OCI-LY1 (cell line): ENCODE data around the gene PTPRO.

Experiments used
- H2AFZ ChIP-seq: fragments of 200-600 bp; sonication (generic), shearing (Covaris generic); 2 replicates; pipeline ENCODE4 v1.6.0; 2014; ENCODE audit warnings: antibody characterized with exemption, mild to moderate bottlenecking, low read length
- H3F3A ChIP-seq: fragments of 200-600 bp; sonication (generic), shearing (Covaris generic); 2 replicates; pipeline ENCODE4 v1.6.0; 2014; ENCODE audit warnings: mild to moderate bottlenecking, antibody characterized with exemption, low read length, moderate library complexity; ENCODE audit not compliant: insufficient read depth
- H3K27ac ChIP-seq: fragments of 200-600 bp; sonication (generic); 2 replicates; pipeline ENCODE4 v1.5.1; 2014; ENCODE audit warnings: low read length, mixed run types, mild to moderate bottlenecking, low read depth; ENCODE audit not compliant: poor library complexity, severe bottlenecking
- H3K27me3 ChIP-seq: fragments of 200-600 bp; sonication (generic); 2 replicates; pipeline ENCODE4 v1.6.0; 2014; ENCODE audit warnings: antibody characterized with exemption, mild to moderate bottlenecking, low read length, moderate library complexity; ENCODE audit not compliant: insufficient read depth
- H3K36me3 ChIP-seq: fragments of 200-600 bp; sonication (generic); 2 replicates; pipeline ENCODE4 v1.6.1; 2014; ENCODE audit warnings: mild to moderate bottlenecking, antibody characterized with exemption, low read length, moderate library complexity, mixed read lengths; ENCODE audit not compliant: insufficient read depth
- H3K4me1 ChIP-seq: fragments of 200-600 bp; sonication (generic); 2 replicates; pipeline ENCODE4 v1.5.1; 2014; ENCODE audit warnings: mild to moderate bottlenecking, low read length, moderate library complexity; ENCODE audit not compliant: insufficient read depth, severe bottlenecking
- H3K4me2 ChIP-seq: fragments of 200-600 bp; sonication (generic), shearing (Covaris generic); 2 replicates; pipeline ENCODE4 v1.6.1; 2014; ENCODE audit warnings: low read length
- H3K4me3 ChIP-seq: fragments of 200-600 bp; sonication (generic); 2 replicates; pipeline ENCODE4 v1.5.1; 2014; ENCODE audit warnings: low read length, low read depth, mild to moderate bottlenecking, mixed read lengths; ENCODE audit not compliant: poor library complexity, severe bottlenecking
- H3K79me2 ChIP-seq: fragments of 200-600 bp; shearing (Covaris generic); 2 replicates; pipeline ENCODE4 v1.6.1; 2016; ENCODE audit warnings: mixed run types, low read length, mixed read lengths; ENCODE audit not compliant: insufficient read depth
- H3K9ac ChIP-seq: fragments of 200-600 bp; sonication (generic), shearing (Covaris generic); 2 replicates; pipeline ENCODE4 v1.6.1; 2014; ENCODE audit warnings: mild to moderate bottlenecking, low read length, mixed read lengths
- H3K9me2 ChIP-seq: fragments of 200-600 bp; sonication (generic), shearing (Covaris generic); 2 replicates; pipeline ENCODE4 v1.6.1; 2014; ENCODE audit warnings: low read depth, mild to moderate bottlenecking, low read length, mixed read lengths
- H3K9me3 ChIP-seq: fragments of 200-600 bp; shearing (Covaris generic); 2 replicates; pipeline ENCODE4 v1.6.1; 2014; ENCODE audit warnings: low read length, mixed read lengths
- H4K20me1 ChIP-seq: fragments of 200-600 bp; sonication (generic), shearing (Covaris generic); 2 replicates; pipeline ENCODE4 v1.6.0; 2016; ENCODE audit warnings: mild to moderate bottlenecking, low read length; ENCODE audit not compliant: insufficient read depth
- CTCF ChIP-seq: fragments of 200-600 bp; sonication (generic), shearing (Covaris generic); IDR thresholded peaks from 2 replicates; pipeline ENCODE4 v1.5.1; 2017; ENCODE audit warnings: mild to moderate bottlenecking, antibody characterized with exemption, low read length, moderate library complexity, mixed read lengths
- EZH2 ChIP-seq: fragments of 200-600 bp; sonication (generic), shearing (Covaris generic); IDR thresholded peaks from 2 replicates; pipeline ENCODE4 v1.8.0; 2017; ENCODE audit warnings: borderline replicate concordance, mixed run types, mild to moderate bottlenecking, antibody characterized with exemption, low read length, moderate library complexity, mixed read lengths

Gene PTPRO

GRCh38 chr12:15429262-15429661 lies 107.0 kb downstream of the PTPRO start:
- Histone ChIP-seq H2AFZ (no peak overlapping the region), H3K79me2 (no peaks in the 10 kb centered on the region), H3K4me3 (no peak overlapping the region), H3F3A (no peaks in the 10 kb centered on the region), H3K36me3 (no peaks in the 10 kb centered on the region), H4K20me1 (no peaks in the 10 kb centered on the region), H3K27me3 (no peaks in the 10 kb centered on the region), H3K4me2 (no peak overlapping the region), H3K4me1 (no peaks in the 10 kb centered on the region), H3K9me2 (no peaks in the 10 kb centered on the region), H3K27ac (no peak overlapping the region), H3K9ac (no peak overlapping the region), H3K9me3 (no peaks in the 10 kb centered on the region)
- no peak for TF ChIP-seq EZH2
- no peak for TF ChIP-seq CTCF

GRCh38 chr12:15435597-15435996 lies 113.3 kb downstream of the PTPRO start:
- no peak overlapping the region for H3K27ac ChIP-seq
- no peaks in the 10 kb centered on the region for H3K27me3 ChIP-seq
- H3K9me2 ChIP-seq, result no peaks in the 10 kb centered on the region
- H4K20me1 ChIP-seq, result no peaks in the 10 kb centered on the region
- no peaks in the 10 kb centered on the region for H3K4me1 ChIP-seq
- H2AFZ ChIP-seq, result no peak overlapping the region
- no peak overlapping the region for H3K9ac ChIP-seq
- H3K4me2 ChIP-seq, result no peak overlapping the region
- TF ChIP-seq CTCF (no peak), EZH2 (no peak)
- H3K79me2 ChIP-seq, result no peaks in the 10 kb centered on the region
- H3K9me3 ChIP-seq, result no peaks in the 10 kb centered on the region
- H3K36me3 ChIP-seq, result no peaks in the 10 kb centered on the region
- no peak overlapping the region for H3K4me3 ChIP-seq
- no peaks in the 10 kb centered on the region for H3F3A ChIP-seq

GRCh38 chr12:15439459-15439858 lies 117.2 kb downstream of the PTPRO start:
- no peak overlapping the region for H3K27ac ChIP-seq
- no peak overlapping the region for H3K9ac ChIP-seq
- no peak overlapping the region for H3K4me2 ChIP-seq
- no peaks in the 10 kb centered on the region for H4K20me1 ChIP-seq
- H3K27me3 ChIP-seq, result no peaks in the 10 kb centered on the region
- TF ChIP-seq EZH2 (no peak), CTCF (no peak)
- H3F3A ChIP-seq, result no peaks in the 10 kb centered on the region
- H3K9me2 ChIP-seq, result no peaks in the 10 kb centered on the region
- no peaks in the 10 kb centered on the region for H3K36me3 ChIP-seq
- no peaks in the 10 kb centered on the region for H3K79me2 ChIP-seq
- H3K4me3 ChIP-seq, result no peak overlapping the region
- H2AFZ ChIP-seq, result no peak overlapping the region
- H3K4me1 ChIP-seq, result no peaks in the 10 kb centered on the region
- no peaks in the 10 kb centered on the region for H3K9me3 ChIP-seq
